Neutrophil (primary cell): Measurements from ENCODE around the gene CD300LD.

ENCODE experiments used
- H3K27ac ChIP-seq: fragments of 200-600 bp; sonication (generic); 2 replicates; pipeline ENCODE4 v1.5.1; 2016; ENCODE audit warnings: mild to moderate bottlenecking, moderate library complexity
- H3K27me3 ChIP-seq: fragments of 200-600 bp; sonication (generic); 2 replicates; pipeline ENCODE4 v1.6.0; 2016; ENCODE audit warnings: mild to moderate bottlenecking
- H3K36me3 ChIP-seq: fragments of 200-600 bp; sonication (generic); 2 replicates; pipeline ENCODE4 v1.5.1; 2017
- H3K4me1 ChIP-seq, 2 experiments: fragments of 200-600 bp in 1 of 2; sonication (generic) in 1 of 2; 1 replicate in 1 of 2; 2 replicates in 1 of 2; pipeline versions ENCODE4 v1.5.1 to v1.6.1; 2013 to 2016; ENCODE audit warnings: low read depth in 1 of 2, low read length in 1 of 2, mild to moderate bottlenecking in 1 of 2, moderate library complexity in 1 of 2; ENCODE audit not compliant: control insufficient read depth in 1 of 2, insufficient read depth in 1 of 2
- H3K4me3 ChIP-seq, 2 experiments: fragments of 200-600 bp in 1 of 2; sonication (generic) in 1 of 2; 1 replicate in 1 of 2; 2 replicates in 1 of 2; pipeline ENCODE4 v1.5.1; 2013 to 2016; ENCODE audit warnings: low read depth in 1 of 2, low read length in 1 of 2, mild to moderate bottlenecking in 1 of 2, moderate library complexity in 1 of 2
- H3K9me3 ChIP-seq: fragments of 200-600 bp; sonication (generic); 2 replicates; pipeline ENCODE4 v1.5.1; 2016
- TF ChIP-seq, protein P1 (sequence below): fragments of 200-600 bp; sonication (generic); IDR thresholded peaks from 2 replicates; pipeline ENCODE4 v1.5.1; 2016; ENCODE audit warnings: antibody characterized with exemption

The CD300LD gene

DNA sequence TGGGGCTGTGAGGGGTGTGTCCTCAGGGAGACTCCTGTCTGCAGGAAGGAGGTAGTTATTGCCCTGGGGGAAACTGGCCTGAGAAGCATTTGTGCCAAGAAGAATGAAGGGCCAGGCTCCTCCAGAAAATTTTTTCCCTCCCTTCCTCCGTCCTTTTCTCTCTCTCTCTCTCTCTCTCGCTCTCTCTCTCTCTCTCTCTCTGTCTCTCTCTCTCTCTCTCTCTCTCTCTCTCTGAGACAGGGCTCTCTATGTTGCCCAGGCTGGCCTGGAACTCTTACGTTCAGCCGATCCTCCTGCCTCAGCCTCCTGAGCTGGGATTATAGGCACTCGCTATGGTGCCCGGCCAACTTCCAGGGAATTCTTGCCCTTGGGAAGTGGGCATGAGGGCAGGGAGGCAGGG, 20.0 kb upstream of the CD300LD start:
- TF ChIP-seq, protein P1, sequence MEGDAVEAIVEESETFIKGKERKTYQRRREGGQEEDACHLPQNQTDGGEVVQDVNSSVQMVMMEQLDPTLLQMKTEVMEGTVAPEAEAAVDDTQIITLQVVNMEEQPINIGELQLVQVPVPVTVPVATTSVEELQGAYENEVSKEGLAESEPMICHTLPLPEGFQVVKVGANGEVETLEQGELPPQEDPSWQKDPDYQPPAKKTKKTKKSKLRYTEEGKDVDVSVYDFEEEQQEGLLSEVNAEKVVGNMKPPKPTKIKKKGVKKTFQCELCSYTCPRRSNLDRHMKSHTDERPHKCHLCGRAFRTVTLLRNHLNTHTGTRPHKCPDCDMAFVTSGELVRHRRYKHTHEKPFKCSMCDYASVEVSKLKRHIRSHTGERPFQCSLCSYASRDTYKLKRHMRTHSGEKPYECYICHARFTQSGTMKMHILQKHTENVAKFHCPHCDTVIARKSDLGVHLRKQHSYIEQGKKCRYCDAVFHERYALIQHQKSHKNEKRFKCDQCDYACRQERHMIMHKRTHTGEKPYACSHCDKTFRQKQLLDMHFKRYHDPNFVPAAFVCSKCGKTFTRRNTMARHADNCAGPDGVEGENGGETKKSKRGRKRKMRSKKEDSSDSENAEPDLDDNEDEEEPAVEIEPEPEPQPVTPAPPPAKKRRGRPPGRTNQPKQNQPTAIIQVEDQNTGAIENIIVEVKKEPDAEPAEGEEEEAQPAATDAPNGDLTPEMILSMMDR = no peak
- H3K27me3 ChIP-seq = peaks cover 98% of the 10 kb centered on the region
- H3K4me3 ChIP-seq = no peak overlapping the region
- no peak overlapping the region for H3K27ac ChIP-seq
- no peaks in the 10 kb centered on the region for H3K36me3 ChIP-seq
- peaks cover 0 to 12% of the 10 kb centered on the region in 2 experiments for H3K4me1 ChIP-seq
- H3K9me3 ChIP-seq = no peaks in the 10 kb centered on the region

DNA sequence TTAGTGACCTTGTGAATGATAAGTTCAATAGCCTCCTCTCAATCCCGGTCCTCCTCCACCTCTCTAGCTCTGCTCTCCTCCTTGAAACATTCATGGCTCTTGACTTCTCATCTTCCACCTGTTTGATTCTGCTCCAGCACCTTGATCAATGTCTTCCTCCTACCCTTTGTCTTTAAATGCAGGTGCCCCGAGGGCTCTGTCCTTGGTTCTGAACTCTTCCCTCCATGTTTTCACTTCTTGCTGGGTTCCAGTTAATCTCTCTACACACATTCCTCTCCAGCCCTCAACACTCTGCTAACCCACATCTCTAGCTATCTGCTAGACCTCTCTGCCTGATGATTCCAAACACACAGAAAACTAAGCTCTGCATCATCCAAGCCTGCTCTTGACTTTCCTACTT, 18.0 kb upstream of the CD300LD start:
- H3K4me1 ChIP-seq = peaks cover 0 to 9% of the 10 kb centered on the region in 2 experiments
- peaks cover 92% of the 10 kb centered on the region for H3K27me3 ChIP-seq
- no peaks in the 10 kb centered on the region for H3K36me3 ChIP-seq
- TF ChIP-seq, protein P1 = no peak
- no peak overlapping the region for H3K4me3 ChIP-seq
- H3K9me3 ChIP-seq = no peaks in the 10 kb centered on the region
- no peak overlapping the region for H3K27ac ChIP-seq

DNA sequence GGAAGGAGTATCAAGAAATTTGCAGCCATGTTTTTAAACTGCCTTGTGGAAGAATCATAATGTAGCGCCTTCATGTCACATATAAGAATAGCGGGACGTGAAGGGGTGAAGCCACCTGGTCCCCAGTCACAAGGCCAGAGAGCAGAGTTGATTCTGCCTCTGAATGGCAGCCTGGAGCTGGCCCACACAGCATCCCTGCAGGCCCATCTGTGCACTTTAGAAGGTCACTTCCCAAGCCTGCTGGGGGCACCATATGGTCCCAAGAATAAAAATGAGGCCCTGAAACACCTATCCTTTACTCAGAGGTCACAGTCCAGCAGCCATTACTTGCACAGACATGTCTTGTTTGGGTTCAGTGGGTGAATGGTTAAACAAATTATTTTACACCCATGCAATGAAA, 16.4 kb upstream of the CD300LD start:
- peaks cover 89% of the 10 kb centered on the region for H3K27me3 ChIP-seq
- no peak overlapping the region for H3K27ac ChIP-seq

DNA sequence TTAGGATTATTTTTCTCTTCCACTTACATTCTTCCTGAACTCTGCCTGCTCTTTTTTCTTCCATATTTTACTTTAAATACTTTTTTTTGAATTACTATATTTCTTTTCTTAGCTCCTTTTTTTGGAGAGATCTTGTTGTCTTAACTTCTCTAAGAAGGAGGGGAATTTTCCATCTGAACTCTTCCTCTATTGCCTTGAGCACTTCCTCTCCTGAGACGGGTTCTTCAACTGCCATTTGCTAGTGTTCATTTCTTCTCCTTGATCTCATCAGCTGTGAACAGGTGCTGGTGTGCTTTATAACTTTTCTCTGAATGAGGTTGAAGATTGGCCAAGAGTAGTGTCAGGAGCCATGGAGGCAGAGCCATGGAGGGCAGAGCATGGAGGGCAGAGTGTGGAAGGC, 15.1 kb upstream of the CD300LD start:
- TF ChIP-seq, protein P1 = no peak
- H3K9me3 ChIP-seq = no peaks in the 10 kb centered on the region
- H3K36me3 ChIP-seq = no peaks in the 10 kb centered on the region
- peaks cover 0 to under 1% of the 10 kb centered on the region in 2 experiments for H3K4me1 ChIP-seq
- H3K27ac ChIP-seq = no peak overlapping the region
- peaks cover 89% of the 10 kb centered on the region for H3K27me3 ChIP-seq
- no peak overlapping the region for H3K4me3 ChIP-seq

More for the DNA sequence above, 16.4 kb upstream of the CD300LD start:
- peaks cover 0 to 9% of the 10 kb centered on the region in 2 experiments for H3K4me1 ChIP-seq
- no peaks in the 10 kb centered on the region for H3K36me3 ChIP-seq
- H3K4me3 ChIP-seq = no peak overlapping the region
- H3K9me3 ChIP-seq = no peaks in the 10 kb centered on the region
- TF ChIP-seq, protein P1 = no peak

DNA sequence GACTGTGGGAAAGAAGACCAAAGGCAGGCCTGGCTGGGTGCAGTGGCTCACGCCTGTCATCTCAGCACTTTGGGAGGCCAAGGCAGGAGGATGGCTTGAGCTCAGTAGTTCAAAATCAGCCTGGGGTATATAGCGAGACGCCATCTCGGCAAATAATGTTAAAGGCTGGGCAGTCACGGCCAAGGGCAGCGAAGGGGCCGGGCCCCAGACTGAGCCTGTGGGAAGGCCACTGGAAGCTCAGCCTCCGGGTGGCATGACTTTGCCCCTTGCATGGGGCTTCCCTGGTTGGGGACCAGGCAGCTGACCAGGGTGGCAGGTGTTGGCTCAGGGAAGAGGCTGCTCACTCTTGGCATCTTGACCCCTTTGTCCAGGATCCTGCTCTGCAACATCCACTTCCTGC, 14.0 kb upstream of the CD300LD start:
- peaks cover 81% of the 10 kb centered on the region for H3K27me3 ChIP-seq
- TF ChIP-seq, protein P1 = no peak
- no peak overlapping the region for H3K4me3 ChIP-seq
- H3K9me3 ChIP-seq = no peaks in the 10 kb centered on the region
- no peaks in the 10 kb centered on the region for H3K36me3 ChIP-seq
- H3K4me1 ChIP-seq = no peaks in the 10 kb centered on the region
- no peak overlapping the region for H3K27ac ChIP-seq

DNA sequence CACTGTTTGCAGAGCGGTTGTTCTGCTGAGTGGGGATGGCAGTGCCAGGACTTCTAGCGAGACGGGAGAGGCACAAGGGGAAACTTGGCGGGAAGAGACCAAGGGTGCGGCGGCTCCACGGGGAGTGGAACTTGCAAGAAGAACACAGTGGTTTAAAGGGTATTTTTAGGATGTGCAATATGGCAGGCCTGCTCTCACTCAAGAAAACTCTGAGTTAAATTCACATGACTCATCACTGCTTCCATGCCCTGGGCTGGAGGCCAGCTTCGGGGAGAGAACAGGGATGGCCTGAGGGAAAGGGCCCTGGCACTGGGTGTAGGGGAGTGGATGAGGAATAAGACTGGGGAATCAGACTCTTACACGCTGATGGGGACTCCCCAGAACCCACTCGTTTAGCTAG, 13.3 kb upstream of the CD300LD start:
- no peak overlapping the region for H3K4me3 ChIP-seq
- H3K27ac ChIP-seq = no peak overlapping the region
- H3K9me3 ChIP-seq = no peaks in the 10 kb centered on the region
- peaks cover 0 to 6% of the 10 kb centered on the region in 2 experiments for H3K4me1 ChIP-seq
- H3K27me3 ChIP-seq = peaks cover 74% of the 10 kb centered on the region
- TF ChIP-seq, protein P1 = no peak
- H3K36me3 ChIP-seq = no peaks in the 10 kb centered on the region
